Heart right ventricle (tissue), 16 donors: ENCODE results near the gene SERPINE1. TPM values are rescaled to one million over a fixed set of nuclear protein-coding genes. Genes with fewer than 3 reads are reported as not detected.
A peak's percentile ranks its signal among the peaks of the same experiment; 100 is the strongest.

Source experiments
- ATAC-seq, 8 donors: fragments of 200-7000 bp; cut with Tn5 transposase; one replicate each; pipeline ENCODE4 v1.9.1; 2020; ENCODE audit warnings: mild to moderate bottlenecking in 8 of 8, moderate library complexity in 8 of 8, moderate number of reproducible peaks in 1 of 8
- DNase-seq, 2 donors: peaks; one replicate each; pipeline ENCODE4 v3.0.0-alpha.2; 2020
- H3K27ac ChIP-seq, 10 donors: fragments of 200-600 bp; sonication (generic) in 2 of 10; one replicate each; pipeline versions ENCODE4 v1.5.0 to v1.8.0; 2020 to 2022; ENCODE audit warnings: mild to moderate bottlenecking in 3 of 10
- H3K27me3 ChIP-seq, 7 donors: fragments of 200-600 bp; one replicate each; pipeline ENCODE4 v1.8.0; 2021 to 2022; ENCODE audit warnings: mild to moderate bottlenecking in 2 of 7
- H3K36me3 ChIP-seq, 9 donors: fragments of 200-600 bp; sonication (generic) in 1 of 9; one replicate each; pipeline versions ENCODE4 v1.5.0 to v1.8.0; 2020 to 2022; ENCODE audit warnings: mild to moderate bottlenecking in 2 of 9
- H3K4me1 ChIP-seq, 9 donors: fragments of 200-600 bp; sonication (generic) in 1 of 9; one replicate each; pipeline versions ENCODE4 v1.5.0 to v1.8.0; 2020 to 2022; ENCODE audit warnings: mild to moderate bottlenecking in 4 of 9
- H3K4me3 ChIP-seq, 10 donors: fragments of 200-600 bp; sonication (generic) in 2 of 10; one replicate each; pipeline versions ENCODE4 v1.5.0 to v1.8.0; 2020 to 2022; ENCODE audit warnings: mild to moderate bottlenecking in 7 of 10, moderate library complexity in 2 of 10
- H3K9me3 ChIP-seq, 11 donors: fragments of 200-600 bp in 10 of 11; sonication (generic) in 2 of 11; one replicate each; pipeline versions ENCODE4 v1.5.0 to v1.8.0; 2013 to 2022; ENCODE audit warnings: mild to moderate bottlenecking in 2 of 11, control low read depth in 1 of 11, moderate library complexity in 1 of 11
- WGBS, 2 donors: extraction: QIAGEN DNeasy Blood & Tissue Kit; methylation state at CpG; one replicate each; pipeline ENCODE4 v1.1.7; 2013; ENCODE audit warnings: inconsistent platforms in 1 of 2; 5-methylcytosine and 5-hydroxymethylcytosine counted together
- intact Hi-C, 10 donors: fragments of 100-400 bp; cut with DNase I; formaldehyde crosslinking; loops; one replicate each; pipeline versions ENCODE4 v1.11.1 to v1.14.2; 2022
- polyA plus RNA-seq, 2 donors: library from polyadenylated mRNA; stranded (reverse); fragments of 200-250 nt; gene quantifications; one replicate each; pipeline ENCODE4 v1.2.3, GENCODE V29; 2013
- total RNA-seq, 10 donors: library from RNA; stranded (reverse); fragmentation: NEBNext Ultra II Directional in 3 of 10; extraction: Animal tissue kit (Norgen Biotek cat#: 25700) in 3 of 10; gene quantifications; one replicate each; pipeline versions ENCODE4 v1.2.1 to v1.2.4, GENCODE V29; 2021 to 2023
- TF ChIP-seq, protein P1 (sequence below), 9 donors: fragments of 200-600 bp; sonication (generic) in 2 of 9; IDR thresholded peaks; one replicate each; pipeline versions ENCODE4 v1.5.0 to v1.8.0; 2021 to 2022; ENCODE audit warnings: antibody characterized with exemption in 9 of 9, mild to moderate bottlenecking in 5 of 9, moderate library complexity in 1 of 9
- donor health status: Arrhythmogenic right ventricular cardiomyopathy.
- donor health status: ischemic (EF 13 %, LVEDD 7.1; RV severe dilation, severe dysfunction).
- donor health status: healthy with polysubstance abuse.
- donor health status: DM: no; HTN: yes; CAD: no.
- donor health status: DM: no; HTN: no; CAD: no.
- donor health status: ischemic (EF 25% LVEDD 6.9; RV normal size, moderate dysfunction).
- donor health status: ischemic (EF 25% LVEDD 5.7; RV mildly dilated, moderate dysfunction).
- donor health status: healthy.
- donor health status: DM: yes; HTN: yes; CAD: no.
- donor health status: Ischemic cardiomyopathy.
- donor health status: ischemic (EF 35%, LVEDD 5.7; RV mildly dilated, moderate dysfunction).
- donor health status: nonischemic (EF 11% LVEDD 7.7; RV severe dilation, severe dysfunction).
- donor health status: DM: yes; HTN: yes; CAD: no.
- donor health status: PGD.
- donor health status: ischemic (EF 29% LVEDD 5.4; RV normal size, mild dysfunction).
- donor health status: nonischemic (EF 23%, LVEDD 6.1; RV moderate dilation, normal function).

SERPINE1 gene
- total and polyA plus RNA-seq, 12 donors = 1.2 to 269 (median 4.6) TPM

DNA sequence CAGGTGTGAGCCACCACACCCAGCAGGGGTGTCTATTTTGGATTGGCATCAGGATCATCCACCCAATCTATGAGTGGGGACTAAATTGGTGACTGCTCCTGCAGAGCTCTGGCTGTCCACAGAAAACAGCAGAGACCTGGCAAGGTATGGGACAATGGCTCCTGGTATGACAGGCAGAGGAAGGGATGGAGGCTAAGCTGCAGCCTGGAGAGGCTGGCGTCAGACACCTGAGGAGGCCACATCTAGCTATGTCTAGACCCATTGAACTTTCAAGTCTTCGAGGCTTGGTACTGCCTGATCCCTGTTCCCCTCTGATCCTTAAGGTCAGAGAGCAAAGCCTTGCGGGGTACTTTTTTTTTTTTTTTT lies 3.2 kb upstream of the SERPINE1 start:
- Histone ChIP-seq H3K9me3 (no peaks in the 10 kb centered on the region), H3K4me1 (peaks cover 23 to 78% (median 53%) of the 10 kb centered on the region in 9 donors), H3K4me3 (no peak overlapping the region), H3K27ac (peak overlapping the region in 3 of 10 donors; percentile 4 to 86 (median 72)), H3K27me3 (peaks cover 0 to 18% (median 0%) of the 10 kb centered on the region in 7 donors), H3K36me3 (no peaks in the 10 kb centered on the region)
- 84 to 89% methylated on average over 3 of the region's 3 CpGs for WGBS, 2 donors
- no peak for DNase-seq
- TF ChIP-seq, protein P1, sequence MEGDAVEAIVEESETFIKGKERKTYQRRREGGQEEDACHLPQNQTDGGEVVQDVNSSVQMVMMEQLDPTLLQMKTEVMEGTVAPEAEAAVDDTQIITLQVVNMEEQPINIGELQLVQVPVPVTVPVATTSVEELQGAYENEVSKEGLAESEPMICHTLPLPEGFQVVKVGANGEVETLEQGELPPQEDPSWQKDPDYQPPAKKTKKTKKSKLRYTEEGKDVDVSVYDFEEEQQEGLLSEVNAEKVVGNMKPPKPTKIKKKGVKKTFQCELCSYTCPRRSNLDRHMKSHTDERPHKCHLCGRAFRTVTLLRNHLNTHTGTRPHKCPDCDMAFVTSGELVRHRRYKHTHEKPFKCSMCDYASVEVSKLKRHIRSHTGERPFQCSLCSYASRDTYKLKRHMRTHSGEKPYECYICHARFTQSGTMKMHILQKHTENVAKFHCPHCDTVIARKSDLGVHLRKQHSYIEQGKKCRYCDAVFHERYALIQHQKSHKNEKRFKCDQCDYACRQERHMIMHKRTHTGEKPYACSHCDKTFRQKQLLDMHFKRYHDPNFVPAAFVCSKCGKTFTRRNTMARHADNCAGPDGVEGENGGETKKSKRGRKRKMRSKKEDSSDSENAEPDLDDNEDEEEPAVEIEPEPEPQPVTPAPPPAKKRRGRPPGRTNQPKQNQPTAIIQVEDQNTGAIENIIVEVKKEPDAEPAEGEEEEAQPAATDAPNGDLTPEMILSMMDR (IDR thresholded peaks at IDR 0.05) = no peak
- ATAC-seq = no peak
- intact Hi-C loops = no loop called here

GRCh38 chr7:101124376-101125056 lies 2.4 kb upstream of the SERPINE1 start:
- peak overlapping the region in 7 of 10 donors; percentile 27 to 86 (median 51) for H3K27ac ChIP-seq
- ATAC-seq (no peak), DNase-seq (no peak)
- H3K9me3 ChIP-seq = no peaks in the 10 kb centered on the region
- WGBS, 2 donors = 45% methylated on average over 7 of the region's 7 CpGs
- H3K4me3 ChIP-seq = no peak overlapping the region
- peaks cover 23 to 77% (median 53%) of the 10 kb centered on the region in 9 donors for H3K4me1 ChIP-seq
- intact Hi-C loops = loop anchor here in 1 of 10 donors (5.0 kb wide), 1 partner anchor 37 kb away; the partner anchor contains the start of gene TRIM56
- no peaks in the 10 kb centered on the region for H3K36me3 ChIP-seq
- TF ChIP-seq, protein P1 (IDR thresholded peaks at IDR 0.05) = no peak
- peaks cover 0 to 18% (median 0%) of the 10 kb centered on the region in 7 donors for H3K27me3 ChIP-seq

GRCh38 chr7:101125989-101126650 lies 784 bp upstream of the SERPINE1 start:
- Histone ChIP-seq H3K4me1 (peaks cover 23 to 79% (median 52%) of the 10 kb centered on the region in 9 donors), H3K9me3 (no peaks in the 10 kb centered on the region), H3K36me3 (peaks cover 0 to 11% (median 0%) of the 10 kb centered on the region in 9 donors), H3K27ac (peak overlapping the region; percentile 55 to 86 (median 71)), H3K4me3 (peak overlapping the region in 7 of 10 donors; percentile 25 to 45 (median 37)), H3K27me3 (peaks cover 0 to 18% (median 0%) of the 10 kb centered on the region in 7 donors)
- ATAC-seq = peak; percentile 15 to 69 (median 56)
- DNase-seq = peak; percentile 71 to 76
- 29 to 34% methylated on average over 15 of the region's 15 CpGs for WGBS, 2 donors
- TF ChIP-seq, protein P1 (IDR thresholded peaks at IDR 0.05) = no peak
- intact Hi-C loops = loop anchor here in 1 of 10 donors (5.0 kb wide), 1 partner anchor 39 kb away; the partner anchor contains the start of gene TRIM56

GRCh38 chr7:101127460-101128039 lies 646 bp downstream of the SERPINE1 start:
- TF ChIP-seq, protein P1 (IDR thresholded peaks at IDR 0.05) = no peak
- intact Hi-C loops = loop anchor here in 1 of 10 donors (5.0 kb wide), 1 partner anchor 40 kb away; the partner anchor contains the start of gene TRIM56
- Histone ChIP-seq H3K36me3 (peaks cover 0 to 22% (median 0%) of the 10 kb centered on the region in 9 donors), H3K4me1 (peaks cover 10 to 65% (median 41%) of the 10 kb centered on the region in 9 donors), H3K27me3 (peaks cover 0 to 18% (median 0%) of the 10 kb centered on the region in 7 donors), H3K4me3 (peak overlapping the region in 9 of 10 donors; percentile 9 to 49 (median 37)), H3K9me3 (no peaks in the 10 kb centered on the region), H3K27ac (peak overlapping the region in 9 of 10 donors; percentile 45 to 86 (median 61))
- 80 to 83% methylated on average over 3 of the region's 3 CpGs for WGBS, 2 donors
- ATAC-seq (no peak), DNase-seq (no peak)
